Daoy (cell line): ENCODE data around the gene RCHY1. TPM values are rescaled to one million over a fixed set of nuclear protein-coding genes. Genes with fewer than 3 reads are reported as not detected.

Source experiments
- total RNA-seq: library from RNA; depleted of rRNA; stranded (reverse); fragments of >200 nt; shearing (Covaris generic); gene quantifications from 2 replicates; pipeline ENCODE4 v1.2.3, GENCODE V29; 2014; rRNA removed

RCHY1 gene
- total RNA-seq, 1 experiment from 2014 or later, result 17.8 TPM

Other genes with a start within 250 kb of the RCHY1 start
- gene THAP6, start 70 bp upstream of the RCHY1 start, total RNA-seq, result 9.1 and 10.6 TPM in 2 replicates
- 0.97 TPM in 1 of 2 replicates, not detected in the other for gene ODAPH, start 41.7 kb upstream of the RCHY1 start, total RNA-seq
- gene CDKL2, start 116.1 kb upstream of the RCHY1 start, total RNA-seq, result 0.06 TPM in 1 of 2 replicates, not detected in the other
- 82.7 and 120 TPM in 2 replicates for gene G3BP2, start 159.0 kb upstream of the RCHY1 start, total RNA-seq
- gene USO1, start 210.2 kb upstream of the RCHY1 start, total RNA-seq, result 37.3 and 38.1 TPM in 2 replicates